PC-3 (cell line): Measurements from ENCODE around the gene WDR48. TPM values are rescaled to one million over a fixed set of nuclear protein-coding genes. Genes with fewer than 3 reads are reported as not detected.

Experiments used
- ATAC-seq: fragments of 200-7000 bp; cut with Tn5 transposase; 2 replicates; pipeline ENCODE4 v1.9.1; 2020; ENCODE audit warnings: mild to moderate bottlenecking, moderate library complexity
- BruUV-seq: library from RNA; stranded (reverse); fragments of 400-500 nt; replicated peaks from 2 replicates; lab custom pipeline; 2021; lab: Mats Ljungman, UMichigan
- CTCF ChIA-PET: fragments of 300-600 bp; sonication (Branson Sonifier 250); formaldehyde crosslinking; loops from one replicate; lab custom pipeline; 2022; ENCODE audit warnings: antibody characterized with exemption; lab: Charles Lee
- POLR2A ChIA-PET: fragments of 300-600 bp; sonication (Branson Sonifier 250); formaldehyde crosslinking; loops from one replicate; lab custom pipeline; 2022; ENCODE audit warnings: antibody characterized with exemption; ENCODE audit not compliant: unreplicated experiment; lab: Charles Lee
- DNase-seq: peaks from one replicate; pipeline ENCODE4 v3.0.0-alpha.2; 2015
- H2AFZ ChIP-seq: fragments of 300-600 bp; sonication (generic); 2 replicates; pipeline ENCODE4 v1.6.0; 2016; ENCODE audit warnings: antibody characterized with exemption, low read length
- H3F3A ChIP-seq: fragments of 300-600 bp; sonication (generic); one replicate; pipeline ENCODE4 v1.6.0; 2017; ENCODE audit warnings: antibody characterized with exemption, low read length, control low read depth, mild to moderate bottlenecking; ENCODE audit not compliant: unreplicated experiment
- H3K27ac ChIP-seq: fragments of 300-600 bp; sonication (generic); 2 replicates; pipeline ENCODE4 v1.5.1; 2016; ENCODE audit warnings: mild to moderate bottlenecking, low read length
- H3K27me3 ChIP-seq: fragments of 300-600 bp; sonication (generic); 2 replicates; pipeline ENCODE4 v1.6.1; 2016; ENCODE audit warnings: low read length, mixed read lengths
- H3K36me3 ChIP-seq: fragments of 300-600 bp; sonication (generic); 2 replicates; pipeline ENCODE4 v1.6.1; 2016; ENCODE audit warnings: low read depth, mixed run types, low read length, mixed read lengths
- H3K4me1 ChIP-seq: fragments of 300-600 bp; sonication (generic); 2 replicates; pipeline ENCODE4 v1.5.1; 2016; ENCODE audit warnings: low read length; ENCODE audit not compliant: insufficient read depth
- H3K4me2 ChIP-seq: fragments of 300-600 bp; sonication (generic); 2 replicates; pipeline ENCODE4 v1.6.0; 2016; ENCODE audit warnings: low read length
- H3K4me3 ChIP-seq: fragments of 300-600 bp; sonication (generic); 2 replicates; pipeline ENCODE4 v1.5.1; 2016; ENCODE audit warnings: mild to moderate bottlenecking, low read length, mixed read lengths
- H3K79me2 ChIP-seq: fragments of 300-600 bp; sonication (generic); 2 replicates; pipeline ENCODE4 v1.6.1; 2017; ENCODE audit warnings: low read length, mixed read lengths
- H3K9ac ChIP-seq: fragments of 300-600 bp; sonication (generic); 2 replicates; pipeline ENCODE4 v1.6.0; 2016; ENCODE audit warnings: mild to moderate bottlenecking, low read length
- H3K9me2 ChIP-seq: fragments of 300-600 bp; sonication (generic); replicated peaks from 2 replicates; pipeline ENCODE4 v1.6.1; 2016; ENCODE audit warnings: mixed run types, low read length, mixed read lengths
- H3K9me3 ChIP-seq: fragments of 300-600 bp; sonication (generic); 2 replicates; pipeline ENCODE4 v1.6.1; 2016; ENCODE audit warnings: low read length, mixed read lengths
- H4K20me1 ChIP-seq: fragments of 300-600 bp; sonication (generic); 2 replicates; pipeline ENCODE4 v1.6.1; 2016; ENCODE audit warnings: low read length, mixed read lengths
- EZH2 ChIP-seq: fragments of 300-600 bp; sonication (generic); IDR thresholded peaks from one replicate; pipeline ENCODE4 v1.6.1; 2017; ENCODE audit warnings: antibody characterized with exemption, mild to moderate bottlenecking, low read length; ENCODE audit not compliant: unreplicated experiment
- EZH2phosphoT487 ChIP-seq: fragments of 300-600 bp; sonication (generic); IDR thresholded peaks from 2 replicates; pipeline ENCODE4 v1.6.1; 2018; ENCODE audit warnings: mild to moderate bottlenecking, antibody characterized with exemption, low read length, borderline replicate concordance
- intact Hi-C: fragments of 100-400 bp; cut with micrococcal nuclease; formaldehyde crosslinking; loops from 2 replicates; pipeline ENCODE4 v1.9.0; 2023
- total RNA-seq: library from RNA; depleted of rRNA; stranded (reverse); fragments of >200 nt; gene quantifications from 2 replicates; pipeline ENCODE4 v1.2.3, GENCODE V29; 2014
- TF ChIP-seq, protein P1 (sequence below): fragments of 300-600 bp; sonication (generic); conservative IDR thresholded peaks from 2 replicates; pipeline ENCODE4 v1.5.1; 2017; ENCODE audit warnings: antibody characterized with exemption, low read depth, mild to moderate bottlenecking, low read length

Gene WDR48
- total RNA-seq, 1 experiment from 2014 or later = 21.0 TPM

DNA sequence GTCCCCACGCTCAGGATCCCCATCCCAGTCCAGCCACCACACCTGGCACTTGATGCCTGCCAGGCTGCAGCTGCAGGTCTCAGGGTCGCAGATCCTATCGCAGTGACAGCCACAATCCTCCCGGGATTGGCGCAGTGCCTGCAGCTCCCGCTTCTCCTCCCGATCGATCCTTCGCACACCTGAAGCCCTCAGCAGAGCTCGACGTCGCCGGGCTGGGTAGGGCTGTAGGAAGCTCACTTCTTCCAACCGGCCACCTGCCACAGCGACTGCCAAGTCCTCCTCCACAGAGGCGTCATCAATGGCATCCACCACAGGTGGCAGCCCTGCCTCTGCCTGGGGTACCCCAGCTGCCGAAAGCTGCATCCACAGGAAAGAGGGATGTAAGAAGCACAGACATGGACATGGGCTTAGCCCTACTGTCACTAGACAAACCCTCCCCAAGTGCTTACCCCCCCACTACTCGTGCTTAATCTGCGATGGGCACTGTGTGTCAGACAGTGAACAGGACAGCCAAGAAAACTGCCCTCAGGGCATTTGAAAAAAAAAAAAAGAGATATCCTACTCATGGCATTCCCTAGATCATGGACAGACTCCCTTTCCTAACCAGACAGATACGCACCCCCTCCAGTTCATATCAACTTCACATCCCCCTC, 92.4 kb downstream of the WDR48 start:
- BruUV-seq = no TSS peak
- H3K27me3 ChIP-seq = no peaks in the 10 kb centered on the region
- no peak overlapping the region for H3K4me2 ChIP-seq
- peaks cover 80% of the 10 kb centered on the region for H4K20me1 ChIP-seq
- H3K4me1 ChIP-seq = peaks cover 68% of the 10 kb centered on the region
- ATAC-seq (no peak), DNase-seq (peak; percentile 39)
- no peak overlapping the region for H3K9ac ChIP-seq
- H3F3A ChIP-seq = no peaks in the 10 kb centered on the region
- H3K4me3 ChIP-seq = no peak overlapping the region
- intact Hi-C loops = no loop called here
- H3K9me3 ChIP-seq = no peaks in the 10 kb centered on the region
- ChIA-PET CTCF (no interaction called here), POLR2A (no interaction called here)
- TF ChIP-seq EZH2phosphoT487 = no peak
- TF ChIP-seq, protein P1, sequence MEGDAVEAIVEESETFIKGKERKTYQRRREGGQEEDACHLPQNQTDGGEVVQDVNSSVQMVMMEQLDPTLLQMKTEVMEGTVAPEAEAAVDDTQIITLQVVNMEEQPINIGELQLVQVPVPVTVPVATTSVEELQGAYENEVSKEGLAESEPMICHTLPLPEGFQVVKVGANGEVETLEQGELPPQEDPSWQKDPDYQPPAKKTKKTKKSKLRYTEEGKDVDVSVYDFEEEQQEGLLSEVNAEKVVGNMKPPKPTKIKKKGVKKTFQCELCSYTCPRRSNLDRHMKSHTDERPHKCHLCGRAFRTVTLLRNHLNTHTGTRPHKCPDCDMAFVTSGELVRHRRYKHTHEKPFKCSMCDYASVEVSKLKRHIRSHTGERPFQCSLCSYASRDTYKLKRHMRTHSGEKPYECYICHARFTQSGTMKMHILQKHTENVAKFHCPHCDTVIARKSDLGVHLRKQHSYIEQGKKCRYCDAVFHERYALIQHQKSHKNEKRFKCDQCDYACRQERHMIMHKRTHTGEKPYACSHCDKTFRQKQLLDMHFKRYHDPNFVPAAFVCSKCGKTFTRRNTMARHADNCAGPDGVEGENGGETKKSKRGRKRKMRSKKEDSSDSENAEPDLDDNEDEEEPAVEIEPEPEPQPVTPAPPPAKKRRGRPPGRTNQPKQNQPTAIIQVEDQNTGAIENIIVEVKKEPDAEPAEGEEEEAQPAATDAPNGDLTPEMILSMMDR = no peak
- TF ChIP-seq EZH2 = no peak
- peaks cover 72% of the 10 kb centered on the region for H3K79me2 ChIP-seq
- no peak overlapping the region for H3K27ac ChIP-seq
- H3K9me2 ChIP-seq = no peaks in the 10 kb centered on the region
- H2AFZ ChIP-seq = no peak overlapping the region
- peaks cover 51% of the 10 kb centered on the region for H3K36me3 ChIP-seq

DNA sequence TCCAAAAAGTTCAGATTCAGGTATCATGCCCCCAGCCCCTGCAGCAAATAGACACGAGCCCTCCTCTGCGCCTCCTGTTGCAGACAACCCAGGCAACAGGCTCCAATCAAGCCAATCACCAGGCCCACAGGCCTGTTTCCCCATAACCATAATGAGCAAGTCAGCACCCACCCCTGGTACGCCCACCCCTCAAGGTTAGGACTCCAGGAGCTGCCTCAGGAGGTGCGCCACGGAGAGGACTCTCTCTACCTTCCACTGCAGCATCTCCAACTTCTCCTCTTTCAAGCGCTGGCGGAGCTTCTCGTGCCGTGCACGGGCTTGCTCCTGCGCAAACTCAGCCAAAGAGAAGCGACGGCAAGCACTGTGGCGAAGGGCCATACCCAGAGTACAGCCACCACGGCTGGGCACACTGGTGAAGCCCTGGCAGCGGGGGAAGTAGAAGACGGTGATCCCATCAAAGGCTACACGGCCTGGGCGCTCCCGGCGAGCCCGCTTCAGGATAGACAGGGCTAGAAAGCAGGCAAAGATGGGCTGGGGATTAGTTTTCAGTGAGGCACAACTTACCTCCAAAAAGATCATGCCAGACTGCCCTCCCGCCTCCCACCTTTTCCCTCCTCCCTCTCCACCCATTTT, 93.0 kb downstream of the WDR48 start:
- no peaks in the 10 kb centered on the region for H3F3A ChIP-seq
- DNase-seq (no peak), ATAC-seq (no peak)
- H3K27ac ChIP-seq = no peak overlapping the region
- intact Hi-C loops = no loop called here
- H4K20me1 ChIP-seq = peaks cover 87% of the 10 kb centered on the region
- H2AFZ ChIP-seq = no peak overlapping the region
- no peak overlapping the region for H3K9ac ChIP-seq
- peaks cover 74% of the 10 kb centered on the region for H3K4me1 ChIP-seq
- no peaks in the 10 kb centered on the region for H3K9me3 ChIP-seq
- ChIA-PET POLR2A (no interaction called here), CTCF (no interaction called here)
- H3K79me2 ChIP-seq = peaks cover 79% of the 10 kb centered on the region
- H3K9me2 ChIP-seq = no peaks in the 10 kb centered on the region
- TF ChIP-seq, protein P1 = no peak
- TF ChIP-seq EZH2 (no peak), EZH2phosphoT487 (no peak)
- BruUV-seq = no TSS peak
- no peak overlapping the region for H3K4me3 ChIP-seq
- no peaks in the 10 kb centered on the region for H3K27me3 ChIP-seq
- H3K36me3 ChIP-seq = peaks cover 51% of the 10 kb centered on the region
- H3K4me2 ChIP-seq = no peak overlapping the region

DNA sequence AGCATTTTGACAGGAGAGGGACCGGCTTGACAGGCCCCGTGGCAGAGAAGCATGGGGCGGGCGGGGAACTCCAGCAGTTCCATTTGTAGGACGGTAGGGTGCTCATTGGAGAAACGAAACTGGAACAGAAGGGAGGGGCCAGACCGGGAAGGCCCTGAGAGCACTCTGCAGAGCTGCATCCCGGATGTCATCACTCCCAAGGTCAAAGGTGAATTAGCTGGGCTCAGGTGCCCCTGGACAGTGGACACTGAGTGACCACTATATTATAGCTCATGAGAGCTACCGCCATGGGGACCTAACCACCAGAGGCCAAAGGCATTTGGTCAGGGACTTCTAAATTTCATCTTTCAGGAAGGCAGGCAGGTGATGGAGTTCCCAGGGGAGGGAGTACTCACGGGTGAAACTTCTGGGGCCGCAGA, 94.3 kb downstream of the WDR48 start:
- ChIA-PET CTCF (no interaction called here), POLR2A (no interaction called here)
- intact Hi-C loops = no loop called here
- Histone ChIP-seq H4K20me1 (peaks cover 90% of the 10 kb centered on the region), H3K27me3 (no peaks in the 10 kb centered on the region), H3K4me2 (peak overlapping the region; percentile 98), H3K4me1 (peaks cover 76% of the 10 kb centered on the region), H3K9me2 (no peaks in the 10 kb centered on the region), H3K4me3 (no peak overlapping the region), H3K9me3 (no peaks in the 10 kb centered on the region), H2AFZ (no peak overlapping the region), H3F3A (no peaks in the 10 kb centered on the region), H3K79me2 (peaks cover 83% of the 10 kb centered on the region), H3K36me3 (peaks cover 47% of the 10 kb centered on the region), H3K27ac (no peak overlapping the region), H3K9ac (no peak overlapping the region)
- BruUV-seq = no TSS peak
- DNase-seq = no peak
- TF ChIP-seq EZH2 (no peak), EZH2phosphoT487 (no peak)
- TF ChIP-seq, protein P1 = no peak
- ATAC-seq = no peak
